Cardiac atrium fibroblast (primary cell): ENCODE results near the gene AQP6. TPM values are rescaled to one million over a fixed set of nuclear protein-coding genes. Genes with fewer than 3 reads are reported as not detected.

Source experiments
- total RNA-seq: library from RNA; depleted of rRNA; stranded (reverse); fragments of >200 nt; gene quantifications from 2 replicates; pipeline ENCODE4 v1.2.3, GENCODE V29; 2015

Gene AQP6, protein sequence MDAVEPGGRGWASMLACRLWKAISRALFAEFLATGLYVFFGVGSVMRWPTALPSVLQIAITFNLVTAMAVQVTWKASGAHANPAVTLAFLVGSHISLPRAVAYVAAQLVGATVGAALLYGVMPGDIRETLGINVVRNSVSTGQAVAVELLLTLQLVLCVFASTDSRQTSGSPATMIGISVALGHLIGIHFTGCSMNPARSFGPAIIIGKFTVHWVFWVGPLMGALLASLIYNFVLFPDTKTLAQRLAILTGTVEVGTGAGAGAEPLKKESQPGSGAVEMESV
- total RNA-seq = not detected in 2 replicates

GRCh38 chr12:49972641-49973360 is at the start of gene AQP6:
AQP6 (plus strand) TSS chr12:49972947; CDS start chr12:49973174, 227 bp downstream.

DNA sequence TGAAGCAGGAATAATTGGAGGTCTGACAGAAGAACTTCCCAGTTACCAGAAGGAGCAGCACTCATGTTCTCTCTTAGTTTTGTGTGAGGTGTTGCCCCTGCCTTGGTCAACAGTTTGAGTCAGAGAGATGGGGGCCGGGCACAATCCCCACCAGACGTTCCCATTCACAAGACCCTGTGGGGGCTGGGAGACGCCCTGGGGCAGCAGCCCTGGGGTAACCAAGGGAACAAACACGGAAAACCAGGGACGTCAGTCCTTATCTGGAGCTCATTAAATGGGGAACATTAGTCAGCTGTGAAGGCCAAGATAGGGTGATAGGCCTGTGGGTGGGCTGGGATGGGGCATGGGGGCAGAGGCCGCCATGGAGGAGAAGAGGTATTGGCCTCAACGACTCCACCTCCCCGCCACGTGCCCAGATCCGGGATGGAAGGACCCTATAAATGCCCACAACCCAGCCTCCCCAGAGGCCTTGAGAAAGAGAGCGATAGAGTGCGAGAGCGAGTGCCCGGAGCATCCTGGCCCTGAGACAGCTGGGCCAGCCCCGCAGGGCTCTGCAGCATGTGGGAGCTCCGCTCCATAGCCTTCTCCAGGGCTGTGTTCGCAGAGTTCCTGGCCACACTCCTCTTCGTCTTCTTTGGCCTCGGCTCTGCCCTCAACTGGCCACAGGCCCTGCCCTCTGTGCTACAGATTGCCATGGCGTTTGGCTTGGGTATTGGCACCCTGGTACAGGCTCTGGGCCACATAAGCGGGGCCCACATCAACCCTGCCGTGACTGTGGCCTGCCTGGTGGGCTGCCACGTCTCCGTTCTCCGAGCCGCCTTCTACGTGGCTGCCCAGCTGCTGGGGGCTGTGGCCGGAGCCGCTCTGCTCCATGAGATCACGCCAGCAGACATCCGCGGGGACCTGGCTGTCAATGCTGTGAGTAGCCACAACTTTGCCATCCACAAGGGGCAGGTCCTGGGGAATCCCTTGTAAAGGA is 22.2 kb upstream of the AQP6 start, which contains the start of gene AQP2:
TSS of gene AQP2 (plus strand) at position 465 of the 979 bp plus-strand sequence. CDS start at position 559, 94 bp downstream.

DNA sequence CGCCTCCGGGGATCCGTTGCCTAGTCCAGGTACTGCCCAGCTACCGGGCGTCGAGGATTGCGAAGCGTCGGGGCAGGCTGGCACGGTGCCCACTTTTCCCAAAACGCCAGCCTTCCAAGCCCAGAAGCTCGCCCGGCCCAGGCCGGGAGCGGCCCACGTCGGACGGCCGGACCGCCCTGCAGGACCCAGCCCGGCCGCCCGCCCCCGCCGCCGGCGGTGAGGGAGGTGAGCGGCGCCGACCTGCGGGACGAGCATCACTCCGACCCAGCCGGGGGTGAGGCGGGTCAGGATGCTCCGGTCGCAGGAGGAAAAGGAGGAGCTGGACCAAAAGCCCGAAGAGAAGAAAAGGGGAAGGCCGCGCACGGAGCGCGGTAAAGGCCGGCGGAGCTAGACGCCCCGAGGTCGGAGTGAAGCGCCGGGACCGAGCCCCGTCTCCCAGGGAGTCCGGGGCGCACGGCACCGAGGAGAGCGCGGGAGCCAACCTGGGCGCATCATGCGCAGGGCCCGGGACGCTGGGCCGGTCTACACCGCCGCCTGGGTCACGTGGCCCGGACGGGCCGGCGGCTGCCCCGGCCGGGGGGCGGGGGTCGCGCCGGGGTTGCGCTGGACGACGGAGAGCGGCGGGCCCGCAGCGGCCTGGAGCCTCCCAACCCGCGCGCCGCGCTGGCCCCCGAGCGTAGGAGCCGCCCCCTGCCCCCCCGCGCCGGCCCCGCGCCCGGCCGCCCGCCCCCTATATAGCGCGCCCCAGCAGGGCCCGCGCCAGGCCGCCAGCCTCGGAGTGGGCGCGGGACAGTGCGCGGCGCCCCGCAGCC is 11.4 kb upstream of the AQP6 start, which contains the start of gene AQP5:
TSS of gene AQP5 (plus strand) at position 762 of the 812 bp plus-strand sequence. CDS start 146 bp downstream, outside the sequence.

GRCh38 chr12:50025187-50026059 is 52.7 kb downstream of the AQP6 start, which contains the start of gene RACGAP1:
RACGAP1 (minus strand) TSS chr12:50025494; CDS start chr12:50016715, 8,779 bp downstream.

Other genes starting within 250 kb of the AQP6 start
- gene TMBIM6, start 231.4 kb upstream of the AQP6 start, total RNA-seq = 325 and 339 TPM in 2 replicates
- gene NCKAP5L, start 144.5 kb upstream of the AQP6 start, total RNA-seq = 20.8 and 29.0 TPM in 2 replicates
- gene BCDIN3D, start 129.8 kb upstream of the AQP6 start, total RNA-seq = 4.7 and 5.4 TPM in 2 replicates
- 18.8 and 21.5 TPM in 2 replicates for gene FAIM2, start 69.0 kb upstream of the AQP6 start, total RNA-seq
- not detected in 2 replicates for gene AQP2, start 22.2 kb upstream of the AQP6 start, total RNA-seq
- gene AQP5, start 11.1 kb upstream of the AQP6 start, total RNA-seq = 3.1 and 6.5 TPM in 2 replicates
- gene RACGAP1, start 52.5 kb downstream of the AQP6 start, total RNA-seq = 21.1 and 29.3 TPM in 2 replicates
- gene ASIC1, start 84.6 kb downstream of the AQP6 start, total RNA-seq = 4.7 and 8.8 TPM in 2 replicates
- gene SMARCD1, start 112.4 kb downstream of the AQP6 start, total RNA-seq = 29.3 and 45.9 TPM in 2 replicates
- not detected in 2 replicates for gene GPD1, start 131.1 kb downstream of the AQP6 start, total RNA-seq
- 41.7 and 42.3 TPM in 2 replicates for gene COX14, start 139.3 kb downstream of the AQP6 start, total RNA-seq
- 32.3 and 38.6 TPM in 2 replicates for gene CERS5, start 194.4 kb downstream of the AQP6 start, total RNA-seq